GM23338 (cell line): ENCODE data around the gene N4BP2.

Source experiments
- JUNB ChIP-seq: IDR thresholded peaks from one replicate; pipeline ENCODE4 v1.6.1; 2016; ENCODE audit warnings: antibody characterized with exemption; ENCODE audit not compliant: unreplicated experiment
- STAT1 ChIP-seq: IDR thresholded peaks from one replicate; pipeline ENCODE4 v1.6.1; 2016; ENCODE audit warnings: antibody characterized with exemption; ENCODE audit not compliant: unreplicated experiment
- TF ChIP-seq, protein P1 (sequence below), 2 experiments: fragments of 200-600 bp in 1 of 2; sonication (generic) in 1 of 2; conservative IDR thresholded peaks; 2 replicates each; pipeline versions ENCODE4 v1.5.1 to v1.6.1; 2016 to 2017; ENCODE audit warnings: antibody characterized with exemption in 2 of 2, low read depth in 2 of 2, mild to moderate bottlenecking in 2 of 2, moderate library complexity in 1 of 2

- TF ChIP-seq, protein P1, sequence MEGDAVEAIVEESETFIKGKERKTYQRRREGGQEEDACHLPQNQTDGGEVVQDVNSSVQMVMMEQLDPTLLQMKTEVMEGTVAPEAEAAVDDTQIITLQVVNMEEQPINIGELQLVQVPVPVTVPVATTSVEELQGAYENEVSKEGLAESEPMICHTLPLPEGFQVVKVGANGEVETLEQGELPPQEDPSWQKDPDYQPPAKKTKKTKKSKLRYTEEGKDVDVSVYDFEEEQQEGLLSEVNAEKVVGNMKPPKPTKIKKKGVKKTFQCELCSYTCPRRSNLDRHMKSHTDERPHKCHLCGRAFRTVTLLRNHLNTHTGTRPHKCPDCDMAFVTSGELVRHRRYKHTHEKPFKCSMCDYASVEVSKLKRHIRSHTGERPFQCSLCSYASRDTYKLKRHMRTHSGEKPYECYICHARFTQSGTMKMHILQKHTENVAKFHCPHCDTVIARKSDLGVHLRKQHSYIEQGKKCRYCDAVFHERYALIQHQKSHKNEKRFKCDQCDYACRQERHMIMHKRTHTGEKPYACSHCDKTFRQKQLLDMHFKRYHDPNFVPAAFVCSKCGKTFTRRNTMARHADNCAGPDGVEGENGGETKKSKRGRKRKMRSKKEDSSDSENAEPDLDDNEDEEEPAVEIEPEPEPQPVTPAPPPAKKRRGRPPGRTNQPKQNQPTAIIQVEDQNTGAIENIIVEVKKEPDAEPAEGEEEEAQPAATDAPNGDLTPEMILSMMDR (conservative IDR thresholded peaks at IDR 0.05; ENCODE audit: low read depth in 2 of 2): no peak
- no peak for TF ChIP-seq JUNB
- no peak for TF ChIP-seq STAT1
Measured at GRCh38 chr4:40199999-40200874, 143.6 kb downstream of the N4BP2 start.
